HG03469 (cell line): Measurements from ENCODE around the gene UPF3A.
A peak's percentile ranks its signal among the peaks of the same experiment; 100 is the strongest.
"Not testable (repeated sequence)": the region's sequence is repeated elsewhere in the genome, so short reads cannot be mapped to it uniquely, and the experiment has no call there.

ENCODE experiments used
- ATAC-seq: cut with Tn5 transposase; IDR thresholded peaks from one replicate; pipeline ENCODE4 v1.9.1; 2021; ENCODE audit warnings: mild to moderate bottlenecking, moderate library complexity, moderate number of reproducible peaks; ENCODE audit not compliant: unreplicated experiment

The UPF3A gene

GRCh38 chr13:114263578-114263977 lies 17.8 kb upstream of the UPF3A start:
- ATAC-seq, result no peak

GRCh38 chr13:114264313-114264712 lies 17.1 kb upstream of the UPF3A start:
- ATAC-seq, result not testable (repeated sequence)

GRCh38 chr13:114264886-114265611 lies 16.4 kb upstream of the UPF3A start:
- ATAC-seq, result no peak

DNA sequence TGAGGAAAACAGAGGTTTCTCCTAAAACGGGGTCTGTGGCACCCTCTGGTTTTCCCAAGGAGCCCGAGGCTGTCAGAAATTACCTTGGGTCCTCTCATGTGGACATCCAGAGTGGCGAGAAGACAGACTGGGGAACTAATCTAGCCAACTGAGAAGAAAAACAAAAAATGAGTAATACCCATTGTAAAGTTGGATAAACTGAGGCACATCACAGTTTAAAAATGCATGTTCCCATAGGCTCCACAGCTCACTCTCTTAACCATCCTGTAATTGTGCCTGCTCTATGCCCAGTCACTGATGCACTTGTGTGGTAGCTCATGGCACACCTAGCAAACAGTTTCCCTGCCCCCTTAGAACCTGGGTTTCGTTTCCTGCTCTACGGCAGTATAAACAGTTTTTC lies 15.2 kb upstream of the UPF3A start:
- no peak for ATAC-seq

- no peak for ATAC-seq
Observed at GRCh38 chr13:114268344-114269280, 12.8 kb upstream of the UPF3A start.

DNA sequence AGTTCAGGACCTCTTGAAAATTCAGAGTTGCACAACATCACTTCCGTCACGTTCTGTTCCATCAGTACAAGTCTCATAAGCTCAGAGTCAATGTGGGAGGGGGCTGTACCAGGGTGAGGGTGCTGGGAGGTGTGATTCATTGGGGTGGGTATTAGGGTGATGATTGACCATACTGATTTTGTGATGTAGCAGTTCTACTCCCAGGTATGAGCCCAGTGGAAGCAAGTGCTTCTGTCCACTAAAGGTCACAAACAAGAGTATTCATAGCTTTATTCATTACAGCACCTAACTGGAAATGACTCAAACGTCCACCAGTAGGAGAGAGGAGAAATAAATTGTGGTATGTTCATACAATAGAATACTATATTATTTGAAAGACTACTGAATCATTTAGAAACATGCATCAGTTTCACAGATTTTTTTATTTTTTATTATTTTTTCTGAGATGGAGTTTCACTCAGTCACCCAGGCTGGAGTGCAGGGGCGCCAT lies 12.1 kb upstream of the UPF3A start:
- no peak for ATAC-seq

- ATAC-seq, result no peak
Observed at GRCh38 chr13:114272977-114273376, 8.4 kb upstream of the UPF3A start.

DNA sequence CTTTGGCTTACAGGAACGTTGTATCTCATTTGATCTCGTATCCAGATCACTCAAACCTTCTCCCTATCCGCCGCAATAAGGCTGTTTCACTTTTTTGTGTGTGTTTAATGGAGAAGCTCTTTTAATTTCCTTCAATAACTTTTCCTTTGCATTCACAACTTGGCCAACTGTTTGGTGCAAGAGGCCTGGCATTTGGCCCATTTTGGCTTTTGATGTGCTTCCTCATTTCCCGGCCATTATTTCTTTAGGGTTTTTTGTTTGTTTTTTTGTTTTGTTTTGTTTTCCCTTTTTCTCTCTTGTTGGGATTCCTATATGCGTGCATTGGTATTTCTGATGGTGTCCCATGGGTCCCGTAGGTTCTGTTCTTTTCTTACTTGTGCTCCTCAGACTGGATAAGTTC lies 6.1 kb upstream of the UPF3A start:
- ATAC-seq, result no peak

DNA sequence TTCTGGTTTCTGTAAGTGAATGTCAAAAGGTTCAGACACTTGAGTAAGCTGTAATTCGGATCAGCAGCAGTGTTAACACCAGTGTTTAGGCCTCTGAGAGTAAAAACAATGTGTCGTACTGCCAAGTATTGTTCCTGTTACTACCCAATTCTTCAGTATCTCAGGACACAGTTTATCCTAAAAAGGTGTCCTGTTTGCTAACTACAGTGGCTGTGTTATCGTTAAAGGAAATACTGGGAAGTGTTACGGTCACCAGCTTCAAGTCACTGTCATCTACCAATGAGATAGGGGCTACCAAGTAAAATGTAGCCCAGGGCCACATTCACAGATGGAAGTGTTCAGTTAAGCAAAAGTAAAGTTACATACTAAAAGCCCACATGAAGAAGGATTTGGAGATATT lies 2.3 kb upstream of the UPF3A start:
- no peak for ATAC-seq

- no peak for ATAC-seq
Observed at GRCh38 chr13:114279758-114280355, 1.5 kb upstream of the UPF3A start.

GRCh38 chr13:114282041-114282670 lies 755 bp downstream of the UPF3A start:
- peak; percentile 33 for ATAC-seq

- ATAC-seq, result no peak
Observed at GRCh38 chr13:114283576-114283975, 2.2 kb downstream of the UPF3A start.

GRCh38 chr13:114284680-114285079 lies 3.3 kb downstream of the UPF3A start:
- ATAC-seq, result no peak

GRCh38 chr13:114285166-114285808 lies 3.9 kb downstream of the UPF3A start:
- ATAC-seq, result no peak

DNA sequence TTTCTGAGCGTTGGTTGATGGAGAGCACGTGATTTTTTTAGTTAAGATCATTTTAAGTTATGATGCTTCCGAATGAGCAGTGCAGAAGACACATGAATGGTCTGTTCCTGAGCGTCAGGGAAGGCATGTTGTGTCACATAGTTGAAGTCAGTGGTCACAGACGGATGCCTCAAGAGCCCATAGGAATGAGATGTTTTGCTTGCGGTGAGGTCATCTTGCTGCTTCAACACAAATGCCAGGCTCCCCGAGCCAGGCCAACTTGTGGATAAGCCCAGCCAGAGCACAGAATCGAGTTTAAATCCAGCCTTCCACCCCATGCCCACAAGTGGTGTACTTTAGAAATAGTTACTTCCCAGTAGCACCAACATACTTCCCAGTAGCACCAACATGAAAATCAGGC lies 5.4 kb downstream of the UPF3A start:
- no peak for ATAC-seq

DNA sequence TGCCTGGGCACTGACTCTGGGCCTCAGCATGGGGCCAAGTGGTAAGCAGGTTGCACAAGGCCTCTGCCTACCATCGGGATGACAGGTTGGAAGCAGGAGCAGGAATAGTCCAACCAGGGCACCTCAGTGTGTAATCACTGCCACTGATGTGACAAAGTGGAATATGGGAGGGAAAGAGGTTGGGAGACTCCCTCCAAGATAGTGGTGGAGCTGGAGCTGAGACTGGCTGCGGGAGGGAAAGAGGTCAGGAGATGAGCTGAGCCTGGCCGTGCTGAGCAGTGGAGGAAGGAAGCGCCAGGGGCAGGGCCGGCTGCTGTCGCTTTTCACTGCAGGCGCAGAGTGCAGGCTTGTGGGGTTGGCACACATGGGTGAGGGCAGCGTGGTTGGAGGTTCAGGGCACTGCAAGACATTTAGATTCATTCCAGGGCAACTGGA lies 6.8 kb downstream of the UPF3A start:
- no peak for ATAC-seq

- no peak for ATAC-seq
Observed at GRCh38 chr13:114296448-114296847, 15.0 kb downstream of the UPF3A start.

DNA sequence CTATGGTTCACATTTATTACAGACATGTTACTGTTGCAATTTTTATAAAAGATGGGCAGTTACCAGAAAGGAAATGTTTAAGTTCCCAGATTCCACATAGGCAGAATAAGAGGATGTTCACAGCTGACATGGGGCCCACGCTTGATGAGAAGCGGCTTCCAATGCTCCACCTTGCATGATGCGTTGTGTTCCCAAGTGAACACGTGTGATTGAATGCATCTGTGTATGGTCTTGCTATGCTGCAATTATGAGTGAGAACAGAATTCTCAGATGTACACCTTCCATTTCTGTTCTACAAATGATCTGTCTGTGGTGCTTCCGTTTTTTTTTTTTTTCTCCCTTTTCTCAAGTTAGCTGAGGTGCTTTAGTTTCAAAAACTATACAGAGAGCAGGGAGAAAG lies 15.5 kb downstream of the UPF3A start:
- ATAC-seq, result no peak

- no peak for ATAC-seq
Observed at GRCh38 chr13:114298866-114299265, 17.5 kb downstream of the UPF3A start.

- ATAC-seq, result no peak
Observed at GRCh38 chr13:114299604-114300305, 18.4 kb downstream of the UPF3A start.
